ENCODE data around the gene MPRIP.
"Not testable (repeated sequence)": the region's sequence is repeated elsewhere in the genome, so short reads cannot be mapped to it uniquely, and the experiment has no call there.

MPRIP gene

GRCh38 chr17:17151541-17151940 is 109.3 kb downstream of the MPRIP start:
- DNase-seq, result no peak

DNA sequence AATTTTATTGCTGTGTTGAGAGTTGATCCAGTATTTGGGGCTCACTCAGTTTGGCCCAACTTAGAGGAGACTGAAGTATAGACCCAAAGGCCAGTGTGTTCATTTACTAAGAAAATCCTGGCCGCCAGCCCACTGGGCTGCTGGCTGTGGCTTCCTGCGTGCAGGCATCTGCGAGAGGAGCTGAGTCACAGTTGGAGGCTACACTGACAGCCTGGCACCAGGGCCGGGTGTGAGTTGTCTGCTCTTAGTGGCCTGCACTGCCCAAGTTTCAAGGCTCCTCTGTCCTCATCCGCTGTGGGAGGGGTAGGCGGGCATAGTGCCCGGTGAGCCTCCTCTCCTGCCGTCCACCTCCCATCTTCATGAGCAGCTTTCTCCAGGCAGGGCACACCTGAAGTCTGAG is 109.7 kb downstream of the MPRIP start:
- DNase-seq, result no peak

DNA sequence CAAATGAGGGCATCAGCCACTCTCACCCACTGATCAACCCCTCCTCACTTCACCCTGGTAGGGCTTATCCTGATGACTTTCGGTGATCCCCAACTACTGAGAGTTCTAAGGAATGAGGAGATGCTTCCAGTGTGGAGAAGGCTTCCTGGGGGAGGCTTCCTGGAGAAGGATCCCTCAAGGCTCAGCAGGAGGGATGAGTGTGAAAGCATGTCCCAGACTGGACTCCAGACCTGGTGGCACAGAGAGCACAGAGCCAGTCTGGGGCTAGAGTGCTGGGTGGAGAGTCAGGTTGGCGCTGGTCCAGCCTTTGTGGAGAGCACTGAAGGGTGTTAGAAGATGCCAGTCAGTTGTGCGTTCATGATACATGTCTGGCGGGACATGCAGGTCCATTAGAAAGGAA is 110.1 kb downstream of the MPRIP start:
- no peak for DNase-seq

DNA sequence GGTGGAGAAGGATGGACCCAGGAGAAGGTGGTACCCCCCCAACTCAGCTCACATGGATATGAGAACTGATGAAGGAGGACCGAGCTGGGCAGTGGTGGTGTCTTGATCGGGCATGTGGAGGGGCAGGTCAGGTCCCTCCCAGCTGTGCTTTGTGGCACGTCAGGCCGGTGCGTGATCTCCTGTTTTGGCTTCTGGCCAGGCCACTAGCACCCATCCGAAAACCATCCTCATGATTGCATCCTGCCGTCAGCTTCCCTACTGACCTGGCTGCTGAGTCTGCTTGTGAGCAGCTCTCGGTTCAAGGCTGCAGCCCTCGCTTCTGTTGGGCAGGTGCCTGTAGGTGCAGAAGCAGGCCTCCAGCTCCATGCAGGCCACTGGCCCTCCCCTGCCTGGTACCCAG is 110.8 kb downstream of the MPRIP start:
- no peak for DNase-seq

GRCh38 chr17:17153709-17154108 is 111.5 kb downstream of the MPRIP start:
- DNase-seq, result no peak

GRCh38 chr17:17154556-17154955 is 112.3 kb downstream of the MPRIP start:
- no peak for DNase-seq

- DNase-seq, result no peak
Observed at GRCh38 chr17:17154981-17155380, 112.7 kb downstream of the MPRIP start.

GRCh38 chr17:17155568-17155967 is 113.3 kb downstream of the MPRIP start:
- no peak for DNase-seq

- DNase-seq, result no peak
Observed at GRCh38 chr17:17156107-17156506, 113.8 kb downstream of the MPRIP start.

- DNase-seq, result no peak
Observed at GRCh38 chr17:17156511-17156910, 114.3 kb downstream of the MPRIP start.

DNA sequence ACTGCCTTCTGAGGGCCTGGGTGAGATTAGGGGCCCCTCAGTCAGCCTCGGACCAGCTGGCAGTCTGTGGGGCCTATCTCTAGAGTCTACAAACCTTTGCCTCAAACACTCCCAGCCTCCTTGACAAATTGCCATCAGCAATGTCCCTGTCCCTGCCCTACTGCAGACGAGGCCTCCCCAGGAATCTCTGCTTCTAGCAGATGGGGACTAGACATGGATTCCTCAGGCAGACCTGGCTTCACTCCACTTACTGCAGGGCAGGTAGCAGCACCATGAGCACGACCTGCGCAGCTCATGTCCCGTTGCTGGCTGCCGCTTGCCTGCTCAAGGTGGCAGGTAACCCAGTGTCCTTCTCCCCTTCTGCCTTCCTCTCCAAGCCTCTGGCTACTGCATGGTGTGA is 114.8 kb downstream of the MPRIP start:
- DNase-seq, result no peak

GRCh38 chr17:17158506-17158905 is 116.2 kb downstream of the MPRIP start:
- DNase-seq, result not testable (repeated sequence)

- DNase-seq, result no peak
Observed at GRCh38 chr17:17159571-17159970, 117.3 kb downstream of the MPRIP start.

DNA sequence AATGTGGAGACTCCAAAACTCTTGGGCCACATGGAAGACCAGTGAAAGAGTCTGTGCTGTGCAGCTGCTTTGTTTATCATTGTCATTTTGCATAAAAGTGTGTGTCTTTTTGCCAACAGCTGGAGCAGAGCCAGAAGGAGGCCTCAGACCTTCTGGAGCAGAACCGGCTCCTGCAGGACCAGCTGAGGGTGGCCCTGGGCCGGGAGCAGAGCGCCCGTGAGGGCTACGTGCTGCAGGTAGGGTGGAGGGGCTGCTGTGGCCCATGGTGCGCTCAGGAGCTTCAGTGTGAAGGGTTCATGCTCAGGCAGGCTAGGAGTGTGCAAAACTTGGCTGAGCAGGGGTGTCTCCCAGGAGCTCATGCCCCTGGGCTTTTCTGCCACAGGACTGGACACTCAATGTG is 118.9 kb downstream of the MPRIP start:
- DNase-seq, result no peak

GRCh38 chr17:17161759-17162158 is 119.5 kb downstream of the MPRIP start:
- DNase-seq, result no peak

DNA sequence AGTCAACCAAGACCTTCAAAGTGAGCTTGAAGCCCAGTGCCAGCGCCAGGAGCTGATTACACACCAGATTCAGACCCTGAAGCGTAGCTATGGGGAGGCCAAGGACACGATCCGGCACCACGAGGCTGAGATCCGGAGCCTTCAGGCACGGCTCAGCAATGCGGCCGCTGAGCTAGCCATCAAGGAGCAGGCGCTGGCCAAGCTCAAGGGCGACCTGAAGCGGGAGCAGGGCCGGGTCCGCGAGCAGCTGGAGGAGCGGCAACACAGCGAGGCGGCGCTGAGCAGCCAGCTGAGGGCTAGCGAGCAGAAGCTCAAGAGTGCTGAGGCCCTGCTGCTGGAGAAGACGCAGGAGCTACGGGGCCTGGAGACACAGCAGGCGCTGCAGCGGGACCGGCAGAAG is 121.9 kb downstream of the MPRIP start:
- no peak for DNase-seq

- DNase-seq, result no peak
Observed at GRCh38 chr17:17164676-17165075, 122.4 kb downstream of the MPRIP start.

DNA sequence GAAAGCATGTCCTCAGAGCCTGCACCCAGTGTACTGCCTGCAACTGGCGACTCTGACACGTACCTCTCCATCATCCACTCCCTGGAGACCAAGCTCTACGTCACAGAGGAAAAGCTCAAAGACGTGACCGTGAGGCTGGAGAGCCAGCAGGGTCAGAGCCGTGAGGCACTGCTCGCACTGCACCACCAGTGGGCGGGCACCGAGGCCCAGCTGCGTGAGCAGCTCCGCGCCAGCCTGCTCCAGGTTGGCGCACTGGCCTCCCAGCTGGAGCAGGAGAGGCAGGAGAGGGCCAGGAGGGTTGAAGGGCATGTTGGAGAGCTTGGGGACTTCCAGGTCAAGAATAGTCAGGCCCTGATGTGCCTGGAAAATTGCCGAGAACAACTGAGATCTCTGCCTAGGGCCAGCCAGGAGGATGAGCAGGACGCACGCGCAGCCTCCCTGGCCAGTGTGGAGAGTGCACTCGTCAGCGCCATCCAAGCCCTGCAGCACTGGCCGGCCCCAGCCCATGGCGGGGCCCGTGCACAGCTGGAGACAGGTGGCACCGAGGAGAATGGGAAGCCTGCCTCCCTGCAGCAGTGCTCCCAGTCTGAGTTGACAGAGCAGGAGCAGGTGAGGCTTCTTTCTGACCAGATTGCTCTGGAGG is 123.5 kb downstream of the MPRIP start:
- no peak for DNase-seq

- no peak for DNase-seq
Observed at GRCh38 chr17:17166446-17166845, 124.2 kb downstream of the MPRIP start.

DNA sequence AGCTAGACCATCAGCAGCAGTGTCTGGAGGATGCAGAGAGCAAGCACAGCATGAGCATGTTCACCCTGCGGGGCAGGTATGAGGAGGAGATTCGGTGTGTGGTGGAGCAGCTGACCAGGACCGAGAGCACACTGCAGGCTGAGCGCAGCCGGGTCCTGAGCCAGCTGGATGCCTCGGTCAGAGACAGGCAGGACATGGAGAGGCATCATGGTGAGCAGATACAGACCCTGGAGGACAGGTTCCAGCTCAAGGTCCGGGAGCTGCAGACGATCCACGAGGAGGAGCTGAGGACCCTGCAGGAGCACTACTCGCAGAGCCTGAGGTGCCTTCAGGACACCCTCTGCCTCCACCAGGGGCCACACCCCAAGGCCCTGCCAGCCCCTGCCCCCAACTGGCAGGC is 125.1 kb downstream of the MPRIP start:
- DNase-seq, result no peak

- DNase-seq, result no peak
Observed at GRCh38 chr17:17167986-17168385, 125.7 kb downstream of the MPRIP start.

- no peak for DNase-seq
Observed at GRCh38 chr17:17168401-17168800, 126.1 kb downstream of the MPRIP start.

GRCh38 chr17:17169396-17169795 is 127.1 kb downstream of the MPRIP start:
- DNase-seq, result no peak

DNA sequence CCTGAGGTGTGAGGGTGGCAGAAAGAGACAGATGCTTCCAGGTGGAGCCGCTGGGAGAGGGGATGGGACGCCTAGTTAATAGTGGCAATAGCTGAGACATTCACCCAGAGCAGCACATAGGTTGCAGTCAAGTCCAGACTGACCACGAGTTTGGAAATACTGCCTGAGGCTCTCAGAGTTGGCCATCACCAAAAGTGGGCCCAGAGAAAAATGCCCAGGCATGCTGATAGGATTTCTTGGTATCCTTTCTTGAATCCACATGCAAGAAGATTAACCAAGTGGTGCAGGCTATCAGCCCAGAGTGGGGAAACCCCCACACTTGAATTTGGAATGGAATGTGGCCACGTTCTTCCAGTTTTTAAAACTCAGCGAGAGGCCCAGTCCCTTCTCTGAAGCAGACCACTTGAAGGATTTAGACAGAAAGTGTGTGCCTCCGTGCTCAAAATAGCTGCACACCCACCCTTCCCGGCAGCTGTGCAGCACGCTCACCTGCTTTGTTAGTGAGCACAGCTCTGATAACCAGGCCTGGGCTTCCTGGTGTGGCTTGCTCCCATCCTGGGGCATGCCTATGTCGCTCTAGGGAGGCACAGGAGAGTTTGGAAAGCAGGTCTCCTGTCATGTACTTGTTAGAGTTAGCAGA is 128.2 kb downstream of the MPRIP start:
- DNase-seq, result no peak

DNA sequence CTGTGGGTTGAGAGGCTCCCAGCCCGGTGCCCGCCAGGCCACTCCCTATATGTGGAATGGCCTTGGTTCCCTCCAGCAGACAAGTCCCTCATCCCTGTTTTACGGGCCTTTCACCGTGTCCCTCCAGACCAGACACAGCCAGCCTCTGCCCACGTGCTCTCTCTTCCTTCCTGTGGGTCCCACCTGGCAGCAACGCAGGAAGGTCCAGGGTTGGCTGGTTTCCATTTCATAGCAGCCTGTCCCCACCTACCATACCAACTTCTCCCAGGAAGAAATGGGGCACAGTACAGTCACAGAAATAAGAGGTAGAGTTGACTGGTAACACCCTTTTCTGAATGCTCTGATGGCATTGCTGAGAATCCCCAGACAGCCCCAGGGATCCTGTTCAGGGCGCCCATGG is 128.9 kb downstream of the MPRIP start:
- DNase-seq, result no peak

Measured in T-helper 9 cell (primary cell).